ENCODE results near the gene SCN4A. TPM values are rescaled to one million over a fixed set of nuclear protein-coding genes. Genes with fewer than 3 reads are reported as not detected.
"Not testable (repeated sequence)": the region's sequence is repeated elsewhere in the genome, so short reads cannot be mapped to it uniquely, and the experiment has no call there.

Gene SCN4A
- total RNA-seq (under 1 TPM; 0.04 to 0.41 (median 0.23) TPM), polyA plus RNA-seq (1 to 10 TPM in 1 of 2 donors, under 1 TPM in 1; 0.23 to 1.7 TPM)

- no peaks in the 10 kb centered on the region for H3K27me3 ChIP-seq
- no peak within 1 kb of the TSS for H3K4me3 ChIP-seq
- TF ChIP-seq CTCF (IDR thresholded peaks at IDR 0.05) = no peak
- DNase-seq (no peak), FAIRE-seq (no peak), ATAC-seq (no peak)
- H3K9me3 ChIP-seq = no peaks in the 10 kb centered on the region
- intact Hi-C loops (cut with DNase I) = no loop called here
- 88 to 92% methylated on average over 14 of the region's 14 CpGs for WGBS, 2 donors
- H3K36me3 ChIP-seq = no peaks in the 10 kb centered on the region
- H3K27ac ChIP-seq = no peak within 1 kb of the TSS
- H3K4me1 ChIP-seq = no peaks in the 10 kb centered on the region
These were observed at the start of gene SCN4A for GRCh38 chr17:63972796-63973195. SCN4A (minus strand) TSS chr17:63972918; CDS start chr17:63972841, 77 bp downstream.

DNA sequence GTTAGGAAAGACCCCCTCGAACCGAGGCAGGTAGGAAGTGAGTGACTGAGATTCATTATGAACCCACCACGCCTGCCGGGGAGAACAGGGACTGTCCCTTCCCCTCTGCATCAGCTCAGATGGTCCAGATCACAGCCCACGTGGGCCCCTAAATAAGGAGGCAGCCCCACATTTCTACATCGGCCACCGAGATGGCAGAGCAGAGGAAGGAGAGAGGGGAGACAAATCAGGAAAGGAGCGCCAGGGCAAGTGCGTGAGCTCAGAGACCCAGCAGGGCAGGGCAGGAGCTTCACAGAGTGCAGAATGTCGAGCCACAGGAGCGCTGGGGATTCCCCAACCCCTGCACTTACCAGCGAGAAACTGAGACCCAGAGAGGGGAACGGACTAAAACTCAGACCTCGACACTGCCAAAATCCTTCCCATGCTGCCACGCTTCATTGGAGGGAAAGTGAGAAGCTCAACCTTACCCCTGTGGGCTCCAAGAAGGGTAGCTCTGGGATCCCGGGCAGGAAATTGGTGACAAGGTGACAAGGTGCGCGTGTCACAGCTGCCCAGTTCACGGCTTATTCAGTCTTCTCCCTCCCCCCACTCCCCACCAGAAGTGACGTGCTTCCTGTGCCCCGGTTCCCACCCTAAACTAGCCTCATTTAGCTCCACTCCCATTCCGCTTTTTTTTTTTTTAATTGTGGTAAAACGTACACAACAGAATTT, 47.5 kb upstream of the SCN4A start, which contains the start of gene ICAM2:
TSS of gene ICAM2 (minus strand) at position 578 of the 711 bp plus-strand sequence. CDS start 13,942 bp downstream, outside the sequence.
- no peaks in the 10 kb centered on the region for H3K36me3 ChIP-seq
- WGBS, 2 donors = 17 to 19% methylated on average over 23 of the region's 23 CpGs
- no peaks in the 10 kb centered on the region for H3K27me3 ChIP-seq
- DNase-seq (peak in 2 of 6 donors; percentile 36 to 69), ATAC-seq (peak; percentile 55 to 79 (median 73)), FAIRE-seq (no peak)
- TF ChIP-seq CTCF (IDR thresholded peaks at IDR 0.05) = no peak
- H3K27ac ChIP-seq = peak within 1 kb of the TSS in 3 of 4 donors; percentile 28 to 55 (median 51)
- intact Hi-C loops (cut with DNase I) = loop anchor here in 1 of 3 donors (10.0 kb wide), 1 partner anchor 115 kb away; the partner anchor contains the start of gene ERN1
- peaks cover 2 to 14% (median 6%) of the 10 kb centered on the region in 3 donors for H3K4me1 ChIP-seq
- peak within 1 kb of the TSS in 3 of 4 donors; percentile 12 to 43 (median 33) for H3K4me3 ChIP-seq
- no peaks in the 10 kb centered on the region for H3K9me3 ChIP-seq

- H3K4me3 ChIP-seq = peak overlapping the region in 2 of 4 donors; percentile 33 to 43
- H3K9me3 ChIP-seq; FAIRE-seq; H3K27ac ChIP-seq; DNase-seq; H3K36me3 ChIP-seq; intact Hi-C loops (cut with DNase I); H3K27me3 ChIP-seq: not testable (repeated sequence)
- H3K4me1 ChIP-seq = peaks cover 0 to 11% (median 2%) of the 10 kb centered on the region in 3 donors
- WGBS, 2 donors = 57 to 70% methylated on average over 8 to 9 of the region's 9 CpGs
- ATAC-seq = peak in 1 of 4 donors; percentile 9
These were observed 46.8 kb upstream of the SCN4A start for GRCh38 chr17:64019551-64019961.

GRCh38 chr17:64017381-64017980, 44.8 kb upstream of the SCN4A start:
- H3K27me3 ChIP-seq = no peaks in the 10 kb centered on the region
- peak in 1 of 4 donors; percentile 12 for TF ChIP-seq CTCF (IDR thresholded peaks at IDR 0.05)
- FAIRE-seq (no peak), ATAC-seq (no peak), DNase-seq (no peak)
- no peak overlapping the region for H3K4me3 ChIP-seq
- intact Hi-C loops (cut with DNase I) = no loop called here
- no peaks in the 10 kb centered on the region for H3K9me3 ChIP-seq
- no peak overlapping the region for H3K27ac ChIP-seq
- WGBS, 2 donors = 89 to 95% methylated on average over 2 of the region's 2 CpGs
- H3K4me1 ChIP-seq = peaks cover 0 to 6% (median 0%) of the 10 kb centered on the region in 3 donors
- no peaks in the 10 kb centered on the region for H3K36me3 ChIP-seq

DNA sequence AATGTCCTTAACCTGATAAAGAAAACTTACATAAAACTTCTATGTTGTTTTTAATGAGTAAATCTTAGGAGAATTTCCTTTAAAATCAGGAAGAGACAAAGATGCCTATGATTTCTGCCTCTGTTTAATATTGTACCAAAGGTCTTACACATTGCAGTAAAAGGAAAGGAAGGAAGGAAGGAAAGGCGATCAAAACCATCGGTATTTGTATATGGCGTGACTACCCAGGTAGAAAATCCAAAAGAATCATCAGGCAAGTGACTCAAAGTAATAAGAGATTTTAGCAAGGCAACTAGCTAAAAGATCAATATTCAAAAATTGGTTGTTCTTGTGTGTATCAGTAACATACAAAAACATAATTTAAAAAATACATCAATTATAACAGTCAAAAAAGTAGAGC, 44.3 kb upstream of the SCN4A start:
- H3K27ac ChIP-seq = no peak overlapping the region
- H3K4me1 ChIP-seq = peaks cover 0 to 6% (median 0%) of the 10 kb centered on the region in 3 donors
- H3K4me3 ChIP-seq = no peak overlapping the region
- DNase-seq = no peak
- intact Hi-C loops (cut with DNase I) = no loop called here
- 92 to 93% methylated on average over 3 of the region's 3 CpGs for WGBS, 2 donors
- H3K27me3 ChIP-seq = no peaks in the 10 kb centered on the region
- no peak for FAIRE-seq
- no peak for TF ChIP-seq CTCF (IDR thresholded peaks at IDR 0.05)
- ATAC-seq = no peak
- no peaks in the 10 kb centered on the region for H3K36me3 ChIP-seq
- H3K9me3 ChIP-seq = no peaks in the 10 kb centered on the region

Measured in pancreas (tissue), 10 donors.